ENCODE measurements around the gene PRG2. TPM values are rescaled to one million over a fixed set of nuclear protein-coding genes. Genes with fewer than 3 reads are reported as not detected.

Gene PRG2
- total and polyA plus RNA-seq, 2 of the 13 experiments (the other 11 are each of a cell fraction or from before 2014, with no cell fraction given) = not detected

- peak; percentile 63 for ATAC-seq
- in situ Hi-C loops (cut with HindIII; ENCODE audit: extremely low pct_ligation_motif_present, low pct_unique_long_range_greater_than_20kb) (loop anchor here (5.0 to 10.0 kb wide), 4 partner anchors 109 to 294 kb away; partner anchors contain the start of genes TIMM10 and UBE2L6), intact Hi-C loops (cut with micrococcal nuclease; ENCODE audit: unreplicated experiment) (loop anchor here (5.0 to 10.0 kb wide), 2 partner anchors 71 to 213 kb away; no protein-coding TSS in a partner anchor)
- DNase-seq (ENCODE audit: low spot score) = no peak
- Histone ChIP-seq H4K20me1 (ENCODE audit: insufficient read depth, low read length) (no peaks in the 10 kb centered on the region), H3K4me2 (ENCODE audit: low read depth, low read length) (peak overlapping the region; percentile 59), H3K27ac (ENCODE audit: extremely low read length, insufficient read depth, low read length) (no peak overlapping the region), H3K79me2 (ENCODE audit: insufficient read depth, low read length) (no peaks in the 10 kb centered on the region), H3K4me3 (replicated peaks in 1 of 3; ENCODE audit: insufficient read depth in 1 of 3, low read depth in 2 of 3, low read length in 3 of 3) (no peak overlapping the region), H3K4me1 (ENCODE audit: insufficient read depth, low read length) (peaks cover 53% of the 10 kb centered on the region), H2AFZ (ENCODE audit: low read length) (no peak overlapping the region), H3K9ac (ENCODE audit: insufficient read depth, low read depth, low read length) (peak overlapping the region; percentile 11; the same call in 1 of the 2 replicates), H3K27me3 (ENCODE audit: control insufficient read depth in 1 of 2, insufficient read depth in 2 of 2, low read length in 2 of 2) (peaks cover 1 to 19% of the 10 kb centered on the region in 2 experiments; a peak in 4 of 5 replicates), H3K36me3 (replicated peaks in 1 of 2; ENCODE audit: control insufficient read depth in 1 of 2, insufficient read depth in 2 of 2, low read length in 2 of 2) (no peaks in the 10 kb centered on the region), H3K9me3 (ENCODE audit: low read length) (no peaks in the 10 kb centered on the region)
- BruUV-seq (replicated peaks) = no TSS peak
- TF ChIP-seq RNF219 (CRISPR knock-in tag; IDR thresholded peaks at IDR 0.05) (no peak), PCBP1 (IDR thresholded peaks at IDR 0.05; ENCODE audit: borderline replicate concordance, low read depth, low read length) (0 out of 2 replicates have a peak, but pooled peaks have one; percentile 31), GATA4 (IDR thresholded peaks at IDR 0.05; ENCODE audit: borderline replicate concordance, low read depth) (no peak), CTCF (CRISPR knock-in tag; IDR thresholded peaks at IDR 0.05) (peak; percentile 10; the same call in 1 of the 2 replicates), SYNCRIP (IDR thresholded peaks at IDR 0.05; ENCODE audit: insufficient read depth, low read depth, low read length) (no peak), SOX5 (CRISPR knock-in tag; IDR thresholded peaks at IDR 0.05; ENCODE audit: borderline replicate concordance) (no peak)
- no peak for FAIRE-seq
- WGBS (ENCODE audit: low lambda C conversion rate) = 3% methylated on average over 5 of the region's 7 CpGs
- POLR2A ChIA-PET = no interaction called here
- CTCF ChIA-PET (ENCODE audit: low intra/inter-chr PET ratio, low total read pairs) = no interaction called here
Measured at GRCh38 chr11:57348052-57348451, 42.4 kb downstream of the PRG2 start.
